HepG2 (cell line): ENCODE data around the gene MKS1. TPM values are rescaled to one million over a fixed set of nuclear protein-coding genes. Genes with fewer than 3 reads are reported as not detected.

Source experiments
- MXD1 ChIP-seq: sonication (generic); formaldehyde crosslinking; IDR thresholded peaks from 2 replicates; pipeline ENCODE4 v1.4.0; 2020; ENCODE audit warnings: mild to moderate bottlenecking, missing genetic modification reagents
- PITX1 ChIP-seq: sonication (generic); formaldehyde crosslinking; IDR thresholded peaks from 2 replicates; pipeline ENCODE4 v1.5.1; 2020; ENCODE audit warnings: mild to moderate bottlenecking, missing genetic modification reagents
- RBAK ChIP-seq: sonication (generic); formaldehyde crosslinking; IDR thresholded peaks from 2 replicates; pipeline ENCODE4 v1.5.1; 2020; ENCODE audit warnings: mild to moderate bottlenecking, missing genetic modification reagents
- TIGD3 ChIP-seq: sonication (generic); formaldehyde crosslinking; IDR thresholded peaks from 2 replicates; pipeline ENCODE4 v1.5.1; 2020; ENCODE audit warnings: mild to moderate bottlenecking, missing genetic modification reagents, borderline replicate concordance
- ZBTB38 ChIP-seq: sonication (generic); formaldehyde crosslinking; IDR thresholded peaks from 2 replicates; pipeline ENCODE4 v1.5.1; 2020; ENCODE audit warnings: mild to moderate bottlenecking, missing genetic modification reagents
- ZNF562 ChIP-seq: sonication (generic); formaldehyde crosslinking; IDR thresholded peaks from 2 replicates; pipeline ENCODE4 v1.8.0; 2022; ENCODE audit warnings: missing genetic modification reagents, borderline replicate concordance
- polyA plus RNA-seq, 8 experiments: library from polyadenylated mRNA; depleted of rRNA in 3 of 8; stranded (reverse) in 7 of 8; unstranded in 1 of 8; fragments of >200 nt; fragmentation: Illumina TruSeq in 4 of 8; extraction: Trizol in 4 of 8; gene quantifications; 2 replicates each; pipeline versions ENCODE4 v1.2.1 to v1.2.3, GENCODE V29; 2011 to 2016; ENCODE audit warnings: low read depth in 4 of 8, missing spikeins in 1 of 8, mixed read lengths in 1 of 8; ENCODE audit not compliant: insufficient read depth in 1 of 8
- total RNA-seq, 5 experiments: library from RNA; depleted of rRNA; stranded (reverse); fragments of >200 nt; fragmentation: Illumina TruSeq; extraction: Trizol; gene quantifications; 2 replicates each; pipeline ENCODE4 v1.2.3, GENCODE V29; 2016; ENCODE audit warnings: low read depth in 1 of 5
- TF ChIP-seq, protein P1 (sequence below): sonication (generic); formaldehyde crosslinking; IDR thresholded peaks from one replicate; pipeline ENCODE4 v1.5.1; 2020; ENCODE audit warnings: mild to moderate bottlenecking, missing genetic modification reagents; ENCODE audit errors: not compliant biosample characterization
- TF ChIP-seq, protein P2 (sequence below): sonication (generic); formaldehyde crosslinking; IDR thresholded peaks from 2 replicates; pipeline ENCODE4 v1.5.0; 2020; ENCODE audit warnings: mild to moderate bottlenecking, missing genetic modification reagents, borderline replicate concordance

Gene MKS1
- total and polyA plus RNA-seq, 2 of the 13 experiments (the other 11 are each of a cell fraction or from before 2014, with no cell fraction given) = 16.1 to 26.3 TPM

- TF ChIP-seq, protein P1, sequence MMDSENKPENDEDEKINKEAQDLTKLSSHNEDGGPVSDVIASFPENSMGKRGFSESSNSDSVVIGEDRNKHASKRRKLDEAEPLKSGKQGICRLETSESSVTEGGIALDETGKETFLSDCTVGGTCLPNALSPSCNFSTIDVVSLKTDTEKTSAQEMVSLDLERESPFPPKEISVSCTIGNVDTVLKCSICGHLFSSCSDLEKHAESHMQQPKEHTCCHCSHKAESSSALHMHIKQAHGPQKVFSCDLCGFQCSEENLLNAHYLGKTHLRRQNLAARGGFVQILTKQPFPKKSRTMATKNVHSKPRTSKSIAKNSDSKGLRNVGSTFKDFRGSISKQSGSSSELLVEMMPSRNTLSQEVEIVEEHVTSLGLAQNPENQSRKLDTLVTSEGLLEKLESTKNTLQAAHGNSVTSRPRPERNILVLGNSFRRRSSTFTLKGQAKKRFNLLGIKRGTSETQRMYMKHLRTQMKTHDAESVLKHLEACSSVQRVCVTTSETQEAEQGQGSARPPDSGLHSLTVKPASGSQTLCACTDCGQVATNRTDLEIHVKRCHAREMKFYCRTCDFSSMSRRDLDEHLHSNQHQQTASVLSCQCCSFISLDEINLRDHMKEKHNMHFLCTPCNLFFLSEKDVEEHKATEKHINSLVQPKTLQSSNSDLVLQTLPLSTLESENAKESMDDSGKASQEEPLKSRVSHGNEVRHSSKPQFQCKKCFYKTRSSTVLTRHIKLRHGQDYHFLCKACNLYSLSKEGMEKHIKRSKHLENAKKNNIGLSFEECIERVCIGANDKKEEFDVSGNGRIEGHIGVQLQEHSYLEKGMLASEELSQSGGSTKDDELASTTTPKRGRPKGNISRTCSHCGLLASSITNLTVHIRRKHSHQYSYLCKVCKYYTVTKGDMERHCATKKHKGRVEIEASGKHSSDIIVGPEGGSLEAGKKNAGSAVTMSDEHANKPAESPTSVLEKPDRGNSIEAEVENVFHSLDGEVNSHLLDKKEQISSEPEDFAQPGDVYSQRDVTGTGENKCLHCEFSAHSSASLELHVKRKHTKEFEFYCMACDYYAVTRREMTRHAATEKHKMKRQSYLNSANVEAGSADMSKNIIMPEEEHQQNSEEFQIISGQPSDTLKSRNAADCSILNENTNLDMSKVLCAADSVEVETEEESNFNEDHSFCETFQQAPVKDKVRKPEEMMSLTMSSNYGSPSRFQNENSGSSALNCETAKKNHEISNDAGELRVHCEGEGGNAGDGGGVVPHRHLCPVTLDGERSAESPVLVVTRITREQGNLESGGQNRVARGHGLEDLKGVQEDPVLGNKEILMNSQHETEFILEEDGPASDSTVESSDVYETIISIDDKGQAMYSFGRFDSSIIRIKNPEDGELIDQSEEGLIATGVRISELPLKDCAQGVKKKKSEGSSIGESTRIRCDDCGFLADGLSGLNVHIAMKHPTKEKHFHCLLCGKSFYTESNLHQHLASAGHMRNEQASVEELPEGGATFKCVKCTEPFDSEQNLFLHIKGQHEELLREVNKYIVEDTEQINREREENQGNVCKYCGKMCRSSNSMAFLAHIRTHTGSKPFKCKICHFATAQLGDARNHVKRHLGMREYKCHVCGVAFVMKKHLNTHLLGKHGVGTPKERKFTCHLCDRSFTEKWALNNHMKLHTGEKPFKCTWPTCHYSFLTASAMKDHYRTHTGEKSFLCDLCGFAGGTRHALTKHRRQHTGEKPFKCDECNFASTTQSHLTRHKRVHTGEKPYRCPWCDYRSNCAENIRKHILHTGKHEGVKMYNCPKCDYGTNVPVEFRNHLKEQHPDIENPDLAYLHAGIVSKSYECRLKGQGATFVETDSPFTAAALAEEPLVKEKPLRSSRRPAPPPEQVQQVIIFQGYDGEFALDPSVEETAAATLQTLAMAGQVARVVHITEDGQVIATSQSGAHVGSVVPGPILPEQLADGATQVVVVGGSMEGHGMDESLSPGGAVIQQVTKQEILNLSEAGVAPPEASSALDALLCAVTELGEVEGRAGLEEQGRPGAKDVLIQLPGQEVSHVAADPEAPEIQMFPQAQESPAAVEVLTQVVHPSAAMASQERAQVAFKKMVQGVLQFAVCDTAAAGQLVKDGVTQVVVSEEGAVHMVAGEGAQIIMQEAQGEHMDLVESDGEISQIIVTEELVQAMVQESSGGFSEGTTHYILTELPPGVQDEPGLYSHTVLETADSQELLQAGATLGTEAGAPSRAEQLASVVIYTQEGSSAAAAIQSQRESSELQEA = peak; percentile 79
- TF ChIP-seq TIGD3 (CRISPR knock-in tag) (0 out of 2 replicates have a peak, but pooled peaks have one; percentile 41), PITX1 (CRISPR knock-in tag) (peak; percentile 56), MXD1 (CRISPR knock-in tag) (peak; percentile 61), ZBTB38 (CRISPR knock-in tag) (peak; percentile 61; the same call in 1 of the 2 replicates), ZNF562 (peak; percentile 93; the same call in 1 of the 2 replicates), RBAK (CRISPR knock-in tag) (0 out of 2 replicates have a peak, but pooled peaks have one; percentile 55)
- TF ChIP-seq, protein P2, sequence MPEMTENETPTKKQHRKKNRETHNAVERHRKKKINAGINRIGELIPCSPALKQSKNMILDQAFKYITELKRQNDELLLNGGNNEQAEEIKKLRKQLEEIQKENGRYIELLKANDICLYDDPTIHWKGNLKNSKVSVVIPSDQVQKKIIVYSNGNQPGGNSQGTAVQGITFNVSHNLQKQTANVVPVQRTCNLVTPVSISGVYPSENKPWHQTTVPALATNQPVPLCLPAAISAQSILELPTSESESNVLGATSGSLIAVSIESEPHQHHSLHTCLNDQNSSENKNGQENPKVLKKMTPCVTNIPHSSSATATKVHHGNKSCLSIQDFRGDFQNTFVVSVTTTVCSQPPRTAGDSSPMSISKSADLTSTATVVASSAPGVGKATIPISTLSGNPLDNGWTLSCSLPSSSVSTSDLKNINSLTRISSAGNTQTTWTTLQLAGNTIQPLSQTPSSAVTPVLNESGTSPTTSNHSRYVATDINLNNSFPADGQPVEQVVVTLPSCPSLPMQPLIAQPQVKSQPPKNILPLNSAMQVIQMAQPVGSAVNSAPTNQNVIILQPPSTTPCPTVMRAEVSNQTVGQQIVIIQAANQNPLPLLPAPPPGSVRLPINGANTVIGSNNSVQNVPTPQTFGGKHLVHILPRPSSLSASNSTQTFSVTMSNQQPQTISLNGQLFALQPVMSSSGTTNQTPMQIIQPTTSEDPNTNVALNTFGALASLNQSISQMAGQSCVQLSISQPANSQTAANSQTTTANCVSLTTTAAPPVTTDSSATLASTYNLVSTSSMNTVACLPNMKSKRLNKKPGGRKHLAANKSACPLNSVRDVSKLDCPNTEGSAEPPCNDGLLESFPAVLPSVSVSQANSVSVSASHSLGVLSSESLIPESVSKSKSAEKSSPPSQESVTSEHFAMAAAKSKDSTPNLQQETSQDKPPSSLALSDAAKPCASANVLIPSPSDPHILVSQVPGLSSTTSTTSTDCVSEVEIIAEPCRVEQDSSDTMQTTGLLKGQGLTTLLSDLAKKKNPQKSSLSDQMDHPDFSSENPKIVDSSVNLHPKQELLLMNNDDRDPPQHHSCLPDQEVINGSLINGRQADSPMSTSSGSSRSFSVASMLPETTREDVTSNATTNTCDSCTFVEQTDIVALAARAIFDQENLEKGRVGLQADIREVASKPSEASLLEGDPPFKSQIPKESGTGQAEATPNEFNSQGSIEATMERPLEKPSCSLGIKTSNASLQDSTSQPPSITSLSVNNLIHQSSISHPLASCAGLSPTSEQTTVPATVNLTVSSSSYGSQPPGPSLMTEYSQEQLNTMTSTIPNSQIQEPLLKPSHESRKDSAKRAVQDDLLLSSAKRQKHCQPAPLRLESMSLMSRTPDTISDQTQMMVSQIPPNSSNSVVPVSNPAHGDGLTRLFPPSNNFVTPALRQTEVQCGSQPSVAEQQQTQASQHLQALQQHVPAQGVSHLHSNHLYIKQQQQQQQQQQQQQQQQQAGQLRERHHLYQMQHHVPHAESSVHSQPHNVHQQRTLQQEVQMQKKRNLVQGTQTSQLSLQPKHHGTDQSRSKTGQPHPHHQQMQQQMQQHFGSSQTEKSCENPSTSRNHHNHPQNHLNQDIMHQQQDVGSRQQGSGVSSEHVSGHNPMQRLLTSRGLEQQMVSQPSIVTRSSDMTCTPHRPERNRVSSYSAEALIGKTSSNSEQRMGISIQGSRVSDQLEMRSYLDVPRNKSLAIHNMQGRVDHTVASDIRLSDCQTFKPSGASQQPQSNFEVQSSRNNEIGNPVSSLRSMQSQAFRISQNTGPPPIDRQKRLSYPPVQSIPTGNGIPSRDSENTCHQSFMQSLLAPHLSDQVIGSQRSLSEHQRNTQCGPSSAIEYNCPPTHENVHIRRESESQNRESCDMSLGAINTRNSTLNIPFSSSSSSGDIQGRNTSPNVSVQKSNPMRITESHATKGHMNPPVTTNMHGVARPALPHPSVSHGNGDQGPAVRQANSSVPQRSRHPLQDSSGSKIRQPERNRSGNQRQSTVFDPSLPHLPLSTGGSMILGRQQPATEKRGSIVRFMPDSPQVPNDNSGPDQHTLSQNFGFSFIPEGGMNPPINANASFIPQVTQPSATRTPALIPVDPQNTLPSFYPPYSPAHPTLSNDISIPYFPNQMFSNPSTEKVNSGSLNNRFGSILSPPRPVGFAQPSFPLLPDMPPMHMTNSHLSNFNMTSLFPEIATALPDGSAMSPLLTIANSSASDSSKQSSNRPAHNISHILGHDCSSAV (CRISPR knock-in tag) = no peak
Observed at GRCh38 chr17:58249270-58250133, 30.4 kb upstream of the MKS1 start (continued).
